T-helper 17 cell (primary cell): ENCODE data around the gene COQ3. TPM values are rescaled to one million over a fixed set of nuclear protein-coding genes. Genes with fewer than 3 reads are reported as not detected.

Experiments
- ATAC-seq: fragments of 150-1000 bp; cut with Tn5 transposase; 2 replicates; pipeline ENCODE4 v1.10.0; 2021; ENCODE audit warnings: mild to moderate bottlenecking, moderate library complexity
- DNase-seq, 3 donors: peaks; one replicate each; pipeline versions ENCODE4 v3.0.0 to v3.0.0-alpha.2; 2020 to 2021
- H3K9me3 ChIP-seq: one replicate; pipeline ENCODE4 v1.7.0; 2013; ENCODE audit warnings: low read length, mild to moderate bottlenecking; ENCODE audit not compliant: control insufficient read depth, poor library complexity, severe bottlenecking
- H3K27ac Mint-ChIP-seq: one replicate; pipeline ENCODE4 v1.8.0; 2022; ENCODE audit warnings: mild to moderate bottlenecking, moderate library complexity, mixed read lengths
- H3K27me3 Mint-ChIP-seq: one replicate; pipeline ENCODE4 v1.8.0; 2022; ENCODE audit warnings: mixed read lengths
- H3K36me3 Mint-ChIP-seq: one replicate; pipeline ENCODE4 v1.8.0; 2022; ENCODE audit warnings: low read depth, mixed read lengths
- H3K4me1 Mint-ChIP-seq: one replicate; pipeline ENCODE4 v1.8.0; 2022; ENCODE audit warnings: mild to moderate bottlenecking, mixed read lengths
- H3K4me3 Mint-ChIP-seq: one replicate; pipeline ENCODE4 v1.8.0; 2022; ENCODE audit warnings: mild to moderate bottlenecking, moderate library complexity, mixed read lengths
- total RNA-seq, 4 donors: library from RNA in 2 of 4; stranded (reverse) in 2 of 4; gene quantifications; one replicate each; pipeline ENCODE4 v1.2.3 and lab custom pipeline; 2022 to 2026

COQ3 gene
- total RNA-seq, 2 donors from 2014 or later = 1.0 to 1.7 TPM

DNA sequence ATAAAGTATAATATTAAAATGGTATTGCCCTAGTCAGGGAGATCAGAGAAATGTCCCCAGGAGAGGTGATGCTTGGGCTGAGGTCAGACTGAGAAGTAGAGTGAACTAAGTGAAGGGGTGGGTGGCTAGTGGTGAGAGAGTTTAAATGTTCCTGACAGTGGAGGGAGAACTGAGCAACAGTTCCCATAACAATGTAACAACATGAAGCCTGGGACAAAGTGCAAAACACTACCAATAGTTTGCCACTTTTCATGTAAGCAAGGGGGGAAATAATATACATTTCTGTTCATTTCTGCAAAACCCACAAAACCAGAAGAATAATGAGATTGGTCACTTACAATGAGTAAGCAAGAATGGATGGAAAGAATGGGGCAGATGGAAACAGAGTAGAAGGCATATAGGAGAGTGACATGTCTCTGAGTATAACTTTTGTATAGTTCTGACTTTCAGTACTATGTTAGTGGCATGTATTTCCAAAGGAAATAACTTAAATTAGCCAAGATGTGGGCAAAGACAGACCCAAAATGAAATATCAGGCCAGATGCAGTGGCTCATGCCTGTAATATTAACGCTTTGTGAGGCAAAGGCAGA, 31.2 kb downstream of the COQ3 start:
- no peaks in the 10 kb centered on the region for H3K9me3 ChIP-seq
- Mint-ChIP-seq H3K36me3 (no peaks in the 10 kb centered on the region), H3K27me3 (peaks cover 41% of the 10 kb centered on the region), H3K4me3 (no peak overlapping the region), H3K27ac (no peak overlapping the region), H3K4me1 (peaks cover 6% of the 10 kb centered on the region)
- DNase-seq (no peak), ATAC-seq (no peak)

DNA sequence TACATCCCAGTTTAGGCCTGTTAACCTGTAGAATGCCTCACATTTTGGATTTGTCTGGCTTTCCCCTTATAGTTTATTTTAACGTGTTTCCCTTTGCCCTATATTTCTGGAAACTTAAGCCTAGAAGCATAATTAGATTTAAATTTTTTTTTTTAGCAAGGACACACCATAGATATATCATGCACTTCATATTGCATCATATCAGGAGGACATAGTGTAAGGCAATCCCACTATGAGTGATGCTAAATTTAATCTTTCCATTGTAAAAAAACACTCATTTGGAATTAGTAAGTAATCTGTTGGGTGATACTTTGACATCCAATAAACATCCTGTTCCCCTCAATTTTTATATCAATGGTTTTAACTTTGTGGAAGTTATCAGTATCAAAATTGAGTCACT, 34.2 kb downstream of the COQ3 start:
- Mint-ChIP-seq H3K36me3 (peaks cover 3% of the 10 kb centered on the region), H3K4me1 (peaks cover 5% of the 10 kb centered on the region), H3K27ac (no peak overlapping the region)

DNA sequence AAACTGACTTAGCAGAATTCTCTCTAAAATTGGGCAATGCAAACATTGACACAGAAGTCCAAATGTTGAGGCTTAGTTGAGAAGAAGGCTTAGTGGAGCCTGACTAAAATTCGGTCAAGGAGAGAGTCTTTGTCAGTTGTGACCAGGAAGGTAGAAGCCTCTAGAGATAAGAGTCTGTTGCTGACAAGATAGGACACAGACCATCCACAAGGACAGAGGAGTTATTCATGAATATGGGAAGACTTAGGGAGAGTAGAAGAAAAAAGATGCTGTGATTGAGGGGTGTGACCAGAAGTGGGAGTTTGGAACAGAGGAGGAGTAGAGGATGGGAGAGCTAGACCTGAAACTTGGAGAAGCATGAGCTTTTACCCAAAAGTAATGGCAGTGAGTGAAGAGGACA, 37.4 kb downstream of the COQ3 start:
- peaks cover 71% of the 10 kb centered on the region for H3K27me3 Mint-ChIP-seq
- peaks cover 3% of the 10 kb centered on the region for H3K36me3 Mint-ChIP-seq
- H3K27ac Mint-ChIP-seq = no peak overlapping the region
- no peak for DNase-seq
- no peak overlapping the region for H3K4me3 Mint-ChIP-seq
- ATAC-seq = no peak
- H3K9me3 ChIP-seq = no peaks in the 10 kb centered on the region
- peaks cover 2% of the 10 kb centered on the region for H3K4me1 Mint-ChIP-seq

More for the DNA sequence above, 34.2 kb downstream of the COQ3 start:
- H3K27me3 Mint-ChIP-seq = peaks cover 60% of the 10 kb centered on the region
- no peak for DNase-seq
- no peaks in the 10 kb centered on the region for H3K9me3 ChIP-seq
- ATAC-seq = no peak
- H3K4me3 Mint-ChIP-seq = no peak overlapping the region

DNA sequence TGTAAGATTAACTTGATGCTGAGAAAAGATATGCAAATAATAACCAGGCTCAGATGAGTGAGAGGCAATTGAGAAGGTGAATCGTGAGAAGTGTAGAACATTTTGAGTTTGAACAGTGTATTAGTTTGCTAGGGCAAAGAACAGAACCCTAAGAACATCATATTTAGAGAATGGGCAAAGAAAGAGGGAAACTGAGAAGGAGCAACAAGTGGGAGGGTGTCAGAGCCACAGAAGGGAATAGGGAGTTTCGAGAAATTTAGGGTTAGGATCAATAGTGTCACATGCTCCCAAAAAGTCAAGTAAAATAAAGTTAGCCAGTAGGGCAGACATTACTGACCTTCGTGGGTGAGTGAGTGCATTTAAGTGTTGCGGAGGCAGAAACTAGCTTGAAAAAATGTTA, 39.0 kb downstream of the COQ3 start:
- Mint-ChIP-seq H3K36me3 (peaks cover 3% of the 10 kb centered on the region), H3K4me3 (no peak overlapping the region), H3K4me1 (peaks cover 2% of the 10 kb centered on the region), H3K27me3 (peaks cover 71% of the 10 kb centered on the region), H3K27ac (no peak overlapping the region)
- no peaks in the 10 kb centered on the region for H3K9me3 ChIP-seq
- DNase-seq = no peak
- no peak for ATAC-seq

DNA sequence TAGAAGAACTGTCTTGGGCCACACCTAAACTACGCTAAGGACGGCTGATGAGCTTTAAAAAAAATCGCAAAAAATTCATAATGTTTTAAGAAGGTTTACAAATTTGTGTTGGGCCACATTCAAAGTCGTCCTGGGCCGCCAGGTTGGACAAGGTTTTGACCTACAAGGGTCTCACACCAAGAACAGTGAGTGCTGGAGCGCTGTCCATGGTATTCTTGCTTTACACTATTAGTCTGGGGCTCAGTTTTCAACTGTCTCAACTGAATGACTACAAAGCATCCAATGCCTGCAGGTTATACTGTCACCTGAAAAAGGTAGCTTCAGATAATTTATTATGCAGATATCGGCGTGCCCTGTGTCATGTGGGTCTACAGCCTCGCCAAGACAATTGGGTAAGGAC, 40.9 kb downstream of the COQ3 start:
- ATAC-seq (no peak), DNase-seq (no peak)
- no peak overlapping the region for H3K4me3 Mint-ChIP-seq
- no peaks in the 10 kb centered on the region for H3K9me3 ChIP-seq
- peaks cover 2% of the 10 kb centered on the region for H3K4me1 Mint-ChIP-seq
- no peak overlapping the region for H3K27ac Mint-ChIP-seq
- peaks cover 70% of the 10 kb centered on the region for H3K27me3 Mint-ChIP-seq
- H3K36me3 Mint-ChIP-seq = peaks cover 3% of the 10 kb centered on the region

DNA sequence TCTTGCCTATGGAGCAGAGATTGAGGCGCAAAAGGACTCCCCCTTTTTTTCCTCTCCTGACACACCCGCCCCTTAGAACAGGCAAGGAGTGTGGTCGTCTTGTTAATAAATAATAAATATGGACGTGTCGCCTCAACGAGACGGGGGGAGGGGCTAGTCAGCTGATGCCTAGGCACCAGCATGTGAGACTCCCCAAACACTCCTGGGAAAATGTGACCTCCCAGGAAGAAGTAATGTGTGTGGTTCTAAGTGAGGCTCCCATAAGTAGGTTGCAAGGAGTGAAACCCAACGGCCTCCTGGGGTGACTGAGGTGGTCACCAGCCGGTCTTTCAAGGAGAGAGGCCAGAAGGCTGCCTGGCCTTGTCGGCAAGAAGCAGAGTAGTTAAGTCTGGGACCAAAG, 43.4 kb downstream of the COQ3 start:
- H3K27me3 Mint-ChIP-seq = peaks cover 77% of the 10 kb centered on the region
- no peak overlapping the region for H3K4me3 Mint-ChIP-seq
- no peaks in the 10 kb centered on the region for H3K9me3 ChIP-seq
- DNase-seq (no peak), ATAC-seq (no peak)
- H3K27ac Mint-ChIP-seq = no peak overlapping the region
- peaks cover 2% of the 10 kb centered on the region for H3K4me1 Mint-ChIP-seq
- peaks cover 3% of the 10 kb centered on the region for H3K36me3 Mint-ChIP-seq

DNA sequence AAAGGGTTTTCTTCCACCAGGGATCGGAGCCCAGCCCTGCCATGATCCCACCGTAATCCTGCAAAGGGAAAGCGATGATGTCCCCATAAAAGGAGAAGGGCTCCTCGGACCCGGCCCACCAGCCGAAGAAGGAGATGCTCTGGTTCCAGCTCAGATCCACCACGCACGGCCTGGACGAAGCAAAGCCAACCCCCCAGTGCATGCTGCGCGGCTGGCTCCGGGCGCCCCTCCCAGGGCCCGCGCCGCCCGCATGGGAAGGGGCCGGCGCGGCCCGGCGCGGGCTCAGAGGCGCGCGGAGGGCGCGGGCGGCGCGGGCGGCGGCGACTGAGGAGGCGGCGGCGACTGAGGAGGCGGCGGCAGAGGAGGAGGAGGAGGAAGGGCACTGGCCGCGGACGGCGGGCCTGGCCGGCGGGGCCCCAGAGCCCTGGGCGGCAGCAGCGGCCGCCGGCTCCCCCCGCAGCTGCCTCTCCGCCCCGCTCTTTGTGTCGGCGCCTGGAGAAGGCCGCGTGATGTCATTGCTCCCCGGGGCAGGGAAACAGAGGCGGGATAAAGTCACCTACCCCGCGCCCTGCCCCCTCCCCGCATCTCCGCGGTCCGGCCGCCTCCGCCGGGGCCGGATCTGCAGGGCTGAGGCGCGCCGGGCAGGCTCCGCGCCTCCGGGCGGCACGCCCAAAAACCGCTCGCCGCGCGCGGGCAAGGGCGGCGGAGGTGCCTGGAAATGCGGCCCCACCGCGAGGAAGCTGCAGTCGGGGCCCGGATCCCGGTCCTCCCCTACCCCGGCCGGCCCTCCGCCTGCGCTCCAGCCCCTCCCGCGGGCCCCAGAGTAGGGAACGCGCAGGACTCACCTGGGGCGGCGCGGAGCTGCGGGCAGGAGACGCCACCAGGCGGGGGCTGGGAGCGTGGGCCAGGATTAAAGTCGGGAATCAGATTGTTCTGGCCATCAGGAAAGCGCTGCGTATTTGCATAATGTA, 44.5 kb downstream of the COQ3 start, which contains the start of gene FAXC:
Gene FAXC (minus strand): TSS at position 504 of the 971 bp plus-strand sequence. CDS start 302 bp downstream, at position 202.
- no peak within 1 kb of the TSS for H3K27ac Mint-ChIP-seq
- ATAC-seq (no peak), DNase-seq (no peak)
- H3K4me1 Mint-ChIP-seq = no peaks in the 10 kb centered on the region
- H3K27me3 Mint-ChIP-seq = peaks cover 72% of the 10 kb centered on the region
- no peaks in the 10 kb centered on the region for H3K9me3 ChIP-seq
- H3K4me3 Mint-ChIP-seq = peak within 1 kb of the TSS; percentile 52
- H3K36me3 Mint-ChIP-seq = no peaks in the 10 kb centered on the region

DNA sequence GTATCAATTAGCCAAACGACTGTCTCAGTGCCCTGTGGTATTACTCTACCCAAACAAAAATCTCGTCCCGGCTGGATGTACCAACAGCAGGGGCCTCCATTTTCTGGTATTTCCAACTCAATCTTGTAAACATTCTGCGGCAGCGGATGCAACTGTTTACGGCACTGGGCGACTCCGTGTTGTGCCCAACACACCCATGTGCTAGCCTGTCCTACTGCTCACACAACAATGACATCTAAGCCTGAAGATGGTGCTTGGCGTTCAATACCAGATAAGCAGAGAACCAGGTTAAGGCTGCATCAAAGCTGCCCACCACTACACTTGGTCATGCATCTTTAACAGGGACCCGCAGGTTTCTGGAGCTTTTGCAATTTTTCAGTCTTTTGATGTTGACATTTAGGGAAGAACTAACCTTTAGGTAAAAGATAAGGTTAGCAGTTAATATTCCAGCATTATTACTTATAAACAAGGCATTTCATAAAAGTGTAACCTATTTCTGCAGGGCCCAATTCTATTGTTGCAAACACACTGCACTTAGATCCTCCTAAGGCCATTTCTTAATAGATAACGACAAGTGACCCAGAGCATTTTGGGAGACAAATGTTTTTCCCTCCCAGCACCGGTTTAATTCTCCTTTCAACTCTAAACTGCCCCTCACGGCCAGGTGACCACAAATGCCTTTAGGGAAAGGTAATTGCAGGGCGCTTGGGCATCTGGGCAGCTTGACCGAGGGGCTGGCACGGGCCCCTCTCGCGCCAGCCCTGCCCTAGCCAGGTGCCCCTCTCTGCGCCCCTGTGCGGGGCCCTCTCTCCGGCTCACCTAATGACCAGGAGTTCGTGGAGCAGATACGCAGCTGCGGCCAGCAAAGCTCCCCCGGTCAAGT, 45.5 kb downstream of the COQ3 start:
- H3K9me3 ChIP-seq = no peaks in the 10 kb centered on the region
- no peaks in the 10 kb centered on the region for H3K36me3 Mint-ChIP-seq
- DNase-seq = no peak
- ATAC-seq = no peak
- no peak overlapping the region for H3K27ac Mint-ChIP-seq
- no peaks in the 10 kb centered on the region for H3K4me1 Mint-ChIP-seq
- H3K4me3 Mint-ChIP-seq = peak overlapping the region; percentile 52
- H3K27me3 Mint-ChIP-seq = peaks cover 66% of the 10 kb centered on the region

DNA sequence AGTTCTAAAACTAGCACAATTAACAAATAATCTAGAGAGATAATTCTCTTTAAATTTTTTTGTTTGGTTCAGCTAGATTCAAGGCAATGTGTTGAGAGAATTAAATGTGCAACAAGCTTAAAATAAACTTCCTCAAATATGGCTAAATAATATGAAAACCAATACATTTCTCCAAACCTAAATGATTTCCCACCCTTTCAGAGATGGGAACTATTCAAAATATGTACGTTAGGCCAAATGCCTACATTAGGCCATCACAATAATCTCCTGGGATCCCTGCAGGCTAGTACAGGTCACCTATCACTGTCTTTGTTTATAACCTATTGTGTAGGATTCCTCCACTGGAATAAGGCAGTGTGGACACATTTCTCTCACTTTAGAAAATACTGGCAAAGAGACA, 46.2 kb downstream of the COQ3 start:
- H3K36me3 Mint-ChIP-seq = no peaks in the 10 kb centered on the region
- no peak overlapping the region for H3K4me3 Mint-ChIP-seq
- ATAC-seq = no peak
- H3K27me3 Mint-ChIP-seq = peaks cover 60% of the 10 kb centered on the region
- H3K9me3 ChIP-seq = no peaks in the 10 kb centered on the region
- H3K27ac Mint-ChIP-seq = no peak overlapping the region
- DNase-seq = no peak
- no peaks in the 10 kb centered on the region for H3K4me1 Mint-ChIP-seq

DNA sequence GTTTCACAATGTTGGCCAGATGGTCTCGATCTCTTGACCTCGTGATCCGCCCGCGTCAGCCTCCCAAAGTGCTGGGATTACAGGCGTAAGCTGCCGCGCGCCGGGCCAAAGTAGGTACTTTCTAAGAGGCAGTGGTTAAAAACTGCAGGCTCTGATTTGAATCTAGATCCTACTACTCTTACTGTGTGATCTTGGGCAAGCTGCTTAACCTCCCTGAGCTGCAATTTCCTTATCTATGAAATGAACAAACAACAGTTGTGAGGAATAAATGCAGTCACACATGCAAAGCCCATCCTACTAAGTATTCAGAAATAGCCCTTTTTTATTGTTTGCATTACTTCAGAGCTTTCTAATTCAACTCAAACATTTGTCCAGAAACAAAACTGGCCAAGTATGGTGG, 47.4 kb downstream of the COQ3 start:
- DNase-seq = no peak
- H3K9me3 ChIP-seq = no peaks in the 10 kb centered on the region
- ATAC-seq = no peak
- Mint-ChIP-seq H3K36me3 (no peaks in the 10 kb centered on the region), H3K4me1 (no peaks in the 10 kb centered on the region), H3K27me3 (peaks cover 53% of the 10 kb centered on the region), H3K4me3 (no peak overlapping the region), H3K27ac (no peak overlapping the region)

DNA sequence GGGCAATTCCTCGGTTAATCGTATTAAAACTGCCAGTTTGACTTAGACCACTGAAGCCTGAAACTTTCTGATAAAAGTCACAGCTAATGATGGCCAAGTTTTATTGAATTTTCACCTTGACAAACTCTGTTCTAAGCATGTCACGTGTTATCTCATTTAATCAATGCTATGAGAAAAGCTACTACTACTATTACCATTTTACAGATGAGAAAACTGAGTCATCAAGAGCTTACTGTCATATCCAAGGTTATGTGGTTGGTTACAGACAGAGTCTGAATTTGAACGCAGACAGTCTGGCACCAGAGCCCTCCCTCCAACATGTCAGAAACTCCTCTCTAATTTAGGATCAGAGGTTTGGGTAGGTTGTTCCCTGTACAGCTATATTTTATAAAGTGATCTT, 48.8 kb downstream of the COQ3 start:
- Mint-ChIP-seq H3K36me3 (no peaks in the 10 kb centered on the region), H3K4me3 (no peak overlapping the region), H3K4me1 (no peaks in the 10 kb centered on the region), H3K27ac (no peak overlapping the region), H3K27me3 (peaks cover 39% of the 10 kb centered on the region)
- DNase-seq (no peak), ATAC-seq (no peak)
- H3K9me3 ChIP-seq = no peaks in the 10 kb centered on the region

DNA sequence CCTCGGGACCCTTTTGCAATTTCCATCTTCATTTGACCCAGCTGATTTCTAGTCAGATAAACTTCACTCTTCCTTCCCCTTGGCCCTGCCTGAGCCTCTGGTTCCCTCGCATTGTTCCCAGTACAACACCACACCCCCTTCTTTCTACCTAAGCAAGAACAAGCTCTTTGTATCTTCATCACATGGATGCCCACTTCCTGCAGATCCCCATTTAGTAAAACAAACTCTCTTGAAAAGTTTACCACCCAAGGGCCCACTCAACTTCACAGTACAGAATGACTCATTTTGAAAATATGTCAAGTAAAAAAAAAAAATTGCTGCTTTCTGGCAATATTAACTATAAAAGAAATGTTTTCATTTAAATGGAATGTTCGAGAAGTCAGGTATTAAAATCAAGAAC, 49.7 kb downstream of the COQ3 start:
- H3K4me1 Mint-ChIP-seq = no peaks in the 10 kb centered on the region
- no peak for ATAC-seq
- H3K9me3 ChIP-seq = no peaks in the 10 kb centered on the region
- DNase-seq = no peak
- H3K4me3 Mint-ChIP-seq = no peak overlapping the region
- H3K36me3 Mint-ChIP-seq = peaks cover 3% of the 10 kb centered on the region
- H3K27me3 Mint-ChIP-seq = peaks cover 43% of the 10 kb centered on the region
- no peak overlapping the region for H3K27ac Mint-ChIP-seq

DNA sequence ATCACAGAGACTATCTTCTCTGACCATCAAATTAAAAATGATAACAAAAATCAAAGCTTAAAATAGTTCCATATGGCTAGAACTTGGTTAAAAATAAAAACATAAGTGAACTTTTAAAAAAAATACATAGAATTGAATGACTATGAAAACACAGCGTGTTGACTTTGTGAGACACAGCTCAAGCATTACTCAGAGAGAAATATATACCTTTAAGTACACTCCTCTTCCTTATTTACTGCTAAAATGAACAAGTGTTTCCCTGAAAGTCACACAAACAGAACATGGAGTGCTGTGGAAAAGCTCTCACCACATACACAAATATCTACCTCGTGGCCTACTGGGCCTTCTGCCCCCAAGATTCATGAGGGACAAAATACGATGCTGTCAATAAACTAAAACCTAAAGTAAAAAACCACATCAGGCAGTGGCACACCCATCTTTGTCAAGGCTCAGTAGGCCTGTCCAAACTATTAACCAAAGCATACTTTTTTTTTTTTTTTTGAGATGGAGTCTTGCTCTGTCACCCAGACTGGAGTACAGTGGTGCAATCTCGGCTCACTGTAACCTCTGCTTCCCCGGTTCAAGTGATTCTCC, 52.0 kb downstream of the COQ3 start:
- no peaks in the 10 kb centered on the region for H3K9me3 ChIP-seq
- peaks cover 44% of the 10 kb centered on the region for H3K27me3 Mint-ChIP-seq
- DNase-seq (no peak), ATAC-seq (no peak)
- no peaks in the 10 kb centered on the region for H3K4me1 Mint-ChIP-seq
- peaks cover 3% of the 10 kb centered on the region for H3K36me3 Mint-ChIP-seq
- H3K4me3 Mint-ChIP-seq = no peak overlapping the region
- H3K27ac Mint-ChIP-seq = no peak overlapping the region
